ENCODE measurements around the gene MCC. TPM values are rescaled to one million over a fixed set of nuclear protein-coding genes. Genes with fewer than 3 reads are reported as not detected.

MCC gene
- total RNA-seq, 3 donors from 2014 or later = 24.3 to 46.5 (median 29.4) TPM

DNA sequence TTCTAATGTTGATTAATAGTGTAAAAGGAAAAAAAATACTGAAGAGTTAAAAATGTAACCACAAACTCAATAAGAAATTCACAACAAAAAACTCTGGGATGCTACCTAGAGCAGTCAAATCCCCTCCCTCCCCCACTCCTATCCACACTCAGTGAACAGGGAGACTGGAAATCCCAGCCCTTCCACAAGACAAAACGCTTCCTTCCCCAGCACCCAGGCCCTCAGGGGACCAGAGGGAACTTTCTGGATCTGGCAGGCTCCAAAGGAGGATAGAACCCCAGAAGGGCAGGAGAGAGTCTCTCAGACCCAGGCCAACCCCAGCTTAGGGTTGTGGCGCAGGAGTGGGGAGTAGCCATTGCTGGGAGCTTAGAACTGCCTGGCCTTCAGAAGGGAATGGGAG, 456.7 kb downstream of the MCC start:
- Histone ChIP-seq H3K27ac (no peak overlapping the region), H3K4me1 (no peaks in the 10 kb centered on the region), H3K36me3 (no peaks in the 10 kb centered on the region), H3K4me3 (no peak overlapping the region), H3K27me3 (no peaks in the 10 kb centered on the region), H3K9me3 (no peaks in the 10 kb centered on the region)
- TF ChIP-seq POLR2AphosphoS5 (IDR thresholded peaks at IDR 0.05) = no peak
- intact Hi-C loops (cut with DNase I; ENCODE audit: low total_unique reads) = no loop called here
- DNase-seq (ENCODE audit: low spot score in 2 of 2) = no peak

DNA sequence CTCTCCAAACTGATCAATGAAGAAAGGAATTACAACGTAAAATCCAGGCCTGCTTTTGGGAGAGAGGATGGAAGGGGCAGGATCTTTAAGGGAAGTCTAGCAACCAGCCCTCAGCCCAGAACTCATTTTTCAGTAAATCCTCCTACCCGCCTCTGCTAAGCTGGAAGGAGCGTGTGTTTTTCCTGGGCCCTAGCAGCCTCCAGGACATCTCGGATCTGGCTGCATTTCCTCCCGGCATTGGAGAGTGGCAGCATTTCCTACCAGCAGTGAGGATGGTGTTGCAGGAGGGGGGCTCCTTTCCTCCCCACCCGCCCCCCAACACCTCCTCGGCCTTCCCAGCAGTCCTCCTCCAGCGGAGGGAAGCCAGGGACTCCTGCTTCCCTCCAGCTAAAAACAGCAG, 457.1 kb downstream of the MCC start:
- no peak overlapping the region for H3K27ac ChIP-seq
- DNase-seq (ENCODE audit: low spot score in 2 of 2) = no peak
- H3K4me3 ChIP-seq = no peak overlapping the region
- intact Hi-C loops (cut with DNase I; ENCODE audit: low total_unique reads) = no loop called here
- H3K36me3 ChIP-seq = no peaks in the 10 kb centered on the region
- TF ChIP-seq CTCF (IDR thresholded peaks at IDR 0.05) = no peak
- no peaks in the 10 kb centered on the region for H3K27me3 ChIP-seq
- no peaks in the 10 kb centered on the region for H3K9me3 ChIP-seq
- H3K4me1 ChIP-seq = no peaks in the 10 kb centered on the region

- DNase-seq (ENCODE audit: low spot score in 2 of 2) = no peak
- intact Hi-C loops (cut with DNase I; ENCODE audit: low total_unique reads) = no loop called here
- TF ChIP-seq POLR2A (IDR thresholded peaks at IDR 0.05) = no peak
- no peak for TF ChIP-seq POLR2AphosphoS5 (IDR thresholded peaks at IDR 0.05)
- TF ChIP-seq CTCF (IDR thresholded peaks at IDR 0.05) = no peak
These were observed 458.6 kb downstream of the MCC start for GRCh38 chr5:113029614-113030013.

GRCh38 chr5:113027431-113027830, 460.8 kb downstream of the MCC start:
- TF ChIP-seq POLR2AphosphoS5 (IDR thresholded peaks at IDR 0.05) = no peak
- TF ChIP-seq POLR2A (IDR thresholded peaks at IDR 0.05) = no peak
- no peak for TF ChIP-seq CTCF (IDR thresholded peaks at IDR 0.05)

More at GRCh38 chr5:113029614-113030013, 458.6 kb downstream of the MCC start:
- Histone ChIP-seq H3K4me1 (no peaks in the 10 kb centered on the region), H3K27me3 (no peaks in the 10 kb centered on the region), H3K27ac (no peak overlapping the region), H3K36me3 (no peaks in the 10 kb centered on the region), H3K9me3 (no peaks in the 10 kb centered on the region), H3K4me3 (no peak overlapping the region)

GRCh38 chr5:113027015-113027414, 461.2 kb downstream of the MCC start:
- no peak for DNase-seq (ENCODE audit: low spot score in 2 of 2)
- Histone ChIP-seq H3K9me3 (no peaks in the 10 kb centered on the region), H3K4me1 (no peaks in the 10 kb centered on the region), H3K4me3 (no peak overlapping the region), H3K36me3 (no peaks in the 10 kb centered on the region), H3K27me3 (no peaks in the 10 kb centered on the region), H3K27ac (no peak overlapping the region)
- intact Hi-C loops (cut with DNase I; ENCODE audit: low total_unique reads) = no loop called here
- TF ChIP-seq POLR2AphosphoS5 (IDR thresholded peaks at IDR 0.05) (no peak), POLR2A (IDR thresholded peaks at IDR 0.05) (no peak), CTCF (IDR thresholded peaks at IDR 0.05) (no peak)

More at GRCh38 chr5:113027431-113027830, 460.8 kb downstream of the MCC start:
- DNase-seq (ENCODE audit: low spot score in 2 of 2) = no peak
- Histone ChIP-seq H3K36me3 (no peaks in the 10 kb centered on the region), H3K4me3 (no peak overlapping the region), H3K27me3 (no peaks in the 10 kb centered on the region), H3K9me3 (no peaks in the 10 kb centered on the region), H3K4me1 (no peaks in the 10 kb centered on the region), H3K27ac (no peak overlapping the region)
- intact Hi-C loops (cut with DNase I; ENCODE audit: low total_unique reads) = no loop called here

- DNase-seq (ENCODE audit: low spot score in 2 of 2) = no peak
- Histone ChIP-seq H3K27me3 (no peaks in the 10 kb centered on the region), H3K9me3 (no peaks in the 10 kb centered on the region), H3K4me3 (no peak overlapping the region), H3K36me3 (no peaks in the 10 kb centered on the region), H3K27ac (no peak overlapping the region), H3K4me1 (no peaks in the 10 kb centered on the region)
- intact Hi-C loops (cut with DNase I; ENCODE audit: low total_unique reads) = no loop called here
- TF ChIP-seq POLR2A (IDR thresholded peaks at IDR 0.05) (no peak), POLR2AphosphoS5 (IDR thresholded peaks at IDR 0.05) (no peak), CTCF (IDR thresholded peaks at IDR 0.05) (no peak)
These were observed 462.0 kb downstream of the MCC start for GRCh38 chr5:113026211-113026610.

All from breast epithelium (tissue), 4 donors.